ENCODE measurements around the gene RABGGTA. TPM values are rescaled to one million over a fixed set of nuclear protein-coding genes. Genes with fewer than 3 reads are reported as not detected.

The RABGGTA gene
- total and polyA plus RNA-seq, 2 experiments from 2014 or later = 29.3 to 34.9 TPM

DNA sequence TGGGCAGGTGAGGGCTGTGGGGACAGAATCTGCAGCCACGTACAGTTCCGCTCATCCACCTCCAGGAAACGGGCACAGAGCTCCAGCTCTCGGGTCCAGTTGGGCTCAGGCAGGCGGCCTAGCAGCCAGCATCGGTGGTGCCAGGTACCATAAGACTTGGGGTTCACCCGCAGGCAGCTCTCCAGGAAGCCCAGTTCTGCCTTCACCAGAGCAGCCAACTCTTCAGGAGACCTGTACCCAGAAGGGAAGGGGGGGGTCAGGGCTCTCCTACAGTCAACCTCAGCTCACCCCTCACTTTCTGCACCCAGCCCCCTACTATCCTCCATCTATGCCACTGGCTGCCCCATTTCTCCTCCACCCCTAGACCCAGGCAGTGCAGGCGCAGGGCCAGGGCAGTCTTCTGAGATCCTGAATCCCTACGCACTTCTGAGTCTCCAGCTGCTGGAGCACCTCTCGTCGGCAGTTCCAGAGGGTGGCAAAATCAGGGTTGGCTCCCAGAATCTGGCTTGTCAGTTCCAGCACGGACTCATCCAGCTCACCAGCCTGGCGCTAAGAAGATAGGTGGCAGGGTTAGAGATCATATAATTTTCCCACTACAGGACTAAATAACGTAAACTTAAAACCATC lies 1.4 kb downstream of the RABGGTA start:
- Histone ChIP-seq H3K9ac (no peak overlapping the region), H3K4me3 (no peak overlapping the region), H3K79me2 (ENCODE audit: insufficient read depth) (peaks cover 5% of the 10 kb centered on the region; the same call in 1 of the 2 replicates), H3K36me3 (ENCODE audit: low read depth) (no peaks in the 10 kb centered on the region), H3K27me3 (replicated peaks; ENCODE audit: insufficient read depth) (no peaks in the 10 kb centered on the region), H3F3A (ENCODE audit: insufficient read depth) (no peaks in the 10 kb centered on the region), H3K9me3 (ENCODE audit: low read depth) (no peaks in the 10 kb centered on the region), H4K20me1 (ENCODE audit: insufficient read depth) (no peaks in the 10 kb centered on the region), H2AFZ (no peak overlapping the region), H3K4me1 (ENCODE audit: insufficient read depth) (peaks cover 3% of the 10 kb centered on the region; the same call in 1 of the 2 replicates), H3K4me2 (ENCODE audit: unreplicated experiment) (no peak overlapping the region), H3K27ac (no peak overlapping the region), H3K9me2 (ENCODE audit: insufficient read depth) (no peaks in the 10 kb centered on the region)
- WGBS, 2 experiments (ENCODE audit: low coverage in 1 of 2, low lambda C conversion rate in 2 of 2, missing lambda C conversion rate in 2 of 2) = 89 to 91% methylated on average over 14 of the region's 14 CpGs
- DNase-seq = no peak
- TF ChIP-seq EZH2 (IDR thresholded peaks at IDR 0.05; ENCODE audit: insufficient read depth, poor library complexity, severe bottlenecking) (no peak), EZH2phosphoT487 (IDR thresholded peaks at IDR 0.05; ENCODE audit: insufficient read depth, low read depth) (no peak)
- in situ Hi-C loops (cut with MboI) = no loop called here

DNA sequence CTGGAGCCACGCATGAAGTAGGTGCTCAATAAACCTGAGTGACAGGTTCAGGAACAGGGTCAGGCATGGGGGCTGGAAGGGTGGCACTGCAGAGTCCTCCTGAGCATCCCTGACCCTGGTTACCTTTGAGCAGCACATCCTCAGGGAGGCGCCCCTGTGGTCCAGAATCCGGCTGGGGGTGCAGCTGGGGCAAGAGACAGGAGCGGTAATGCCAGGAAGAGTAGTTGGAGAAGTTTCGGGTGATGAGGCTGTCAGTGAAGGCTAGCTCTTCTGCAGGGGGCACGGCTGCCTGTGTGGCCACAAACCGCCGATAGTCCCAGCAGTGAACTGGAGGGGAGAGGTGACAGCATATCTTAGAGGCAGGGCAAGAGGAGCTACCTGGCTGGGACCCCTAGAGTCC lies 2.0 kb downstream of the RABGGTA start:
- in situ Hi-C loops (cut with MboI) = no loop called here
- WGBS, 2 experiments (ENCODE audit: low coverage in 1 of 2, low lambda C conversion rate in 2 of 2, missing lambda C conversion rate in 2 of 2) = 81 to 84% methylated on average over 8 of the region's 8 CpGs
- DNase-seq = no peak

GRCh38 chr14:24268225-24268624 lies 3.2 kb downstream of the RABGGTA start:
- no peak overlapping the region for H2AFZ ChIP-seq
- 87 to 91% methylated on average over 9 of the region's 9 CpGs for WGBS, 2 experiments (ENCODE audit: low coverage in 1 of 2, low lambda C conversion rate in 2 of 2, missing lambda C conversion rate in 2 of 2)
- no peak overlapping the region for H3K9ac ChIP-seq
- H3K27ac ChIP-seq = no peak overlapping the region
- H3K9me2 ChIP-seq (ENCODE audit: insufficient read depth) = no peaks in the 10 kb centered on the region
- H3F3A ChIP-seq (ENCODE audit: insufficient read depth) = no peaks in the 10 kb centered on the region
- H3K79me2 ChIP-seq (ENCODE audit: insufficient read depth) = peaks cover 5% of the 10 kb centered on the region; the same call in 1 of the 2 replicates
- H3K4me3 ChIP-seq = no peak overlapping the region
- H3K27me3 ChIP-seq (replicated peaks; ENCODE audit: insufficient read depth) = no peaks in the 10 kb centered on the region
- no peaks in the 10 kb centered on the region for H3K36me3 ChIP-seq (ENCODE audit: low read depth)
- peaks cover 3% of the 10 kb centered on the region; the same call in 1 of the 2 replicates for H3K4me1 ChIP-seq (ENCODE audit: insufficient read depth)
- TF ChIP-seq EZH2 (IDR thresholded peaks at IDR 0.05; ENCODE audit: insufficient read depth, poor library complexity, severe bottlenecking) = no peak
- no peak for TF ChIP-seq EZH2phosphoT487 (IDR thresholded peaks at IDR 0.05; ENCODE audit: insufficient read depth, low read depth)
- no peaks in the 10 kb centered on the region for H3K9me3 ChIP-seq (ENCODE audit: low read depth)
- no peak for DNase-seq
- no peak overlapping the region for H3K4me2 ChIP-seq (ENCODE audit: unreplicated experiment)
- in situ Hi-C loops (cut with MboI) = no loop called here
- H4K20me1 ChIP-seq (ENCODE audit: insufficient read depth) = no peaks in the 10 kb centered on the region

More for the DNA sequence above, 2.0 kb downstream of the RABGGTA start:
- Histone ChIP-seq H3K27ac (no peak overlapping the region), H3K9me2 (ENCODE audit: insufficient read depth) (no peaks in the 10 kb centered on the region), H3K4me1 (ENCODE audit: insufficient read depth) (peaks cover 3% of the 10 kb centered on the region; the same call in 1 of the 2 replicates), H3K9ac (no peak overlapping the region), H3K36me3 (ENCODE audit: low read depth) (no peaks in the 10 kb centered on the region), H3K27me3 (replicated peaks; ENCODE audit: insufficient read depth) (no peaks in the 10 kb centered on the region), H3K79me2 (ENCODE audit: insufficient read depth) (peaks cover 5% of the 10 kb centered on the region; the same call in 1 of the 2 replicates), H2AFZ (no peak overlapping the region), H3K4me3 (no peak overlapping the region), H4K20me1 (ENCODE audit: insufficient read depth) (no peaks in the 10 kb centered on the region), H3F3A (ENCODE audit: insufficient read depth) (no peaks in the 10 kb centered on the region), H3K9me3 (ENCODE audit: low read depth) (no peaks in the 10 kb centered on the region), H3K4me2 (ENCODE audit: unreplicated experiment) (no peak overlapping the region)
- no peak for TF ChIP-seq EZH2phosphoT487 (IDR thresholded peaks at IDR 0.05; ENCODE audit: insufficient read depth, low read depth)
- TF ChIP-seq EZH2 (IDR thresholded peaks at IDR 0.05; ENCODE audit: insufficient read depth, poor library complexity, severe bottlenecking) = no peak

- Histone ChIP-seq H3K79me2 (ENCODE audit: insufficient read depth) (peaks cover 5% of the 10 kb centered on the region; the same call in 1 of the 2 replicates), H3K4me1 (ENCODE audit: insufficient read depth) (peaks cover 3% of the 10 kb centered on the region; the same call in 1 of the 2 replicates), H3K27me3 (replicated peaks; ENCODE audit: insufficient read depth) (no peaks in the 10 kb centered on the region), H3K4me3 (no peak overlapping the region), H3K27ac (no peak overlapping the region), H4K20me1 (ENCODE audit: insufficient read depth) (no peaks in the 10 kb centered on the region), H3K4me2 (ENCODE audit: unreplicated experiment) (no peak overlapping the region), H3F3A (ENCODE audit: insufficient read depth) (no peaks in the 10 kb centered on the region), H3K9me3 (ENCODE audit: low read depth) (no peaks in the 10 kb centered on the region), H3K9me2 (ENCODE audit: insufficient read depth) (no peaks in the 10 kb centered on the region), H3K36me3 (ENCODE audit: low read depth) (no peaks in the 10 kb centered on the region), H2AFZ (no peak overlapping the region), H3K9ac (no peak overlapping the region)
- no peak for TF ChIP-seq EZH2phosphoT487 (IDR thresholded peaks at IDR 0.05; ENCODE audit: insufficient read depth, low read depth)
- TF ChIP-seq EZH2 (IDR thresholded peaks at IDR 0.05; ENCODE audit: insufficient read depth, poor library complexity, severe bottlenecking) = no peak
- 87 to 94% methylated on average over 9 of the region's 9 CpGs for WGBS, 2 experiments (ENCODE audit: low coverage in 1 of 2, low lambda C conversion rate in 2 of 2, missing lambda C conversion rate in 2 of 2)
- in situ Hi-C loops (cut with MboI) = no loop called here
- DNase-seq = no peak
Observed at GRCh38 chr14:24267516-24267915, 3.9 kb downstream of the RABGGTA start.

Data from GM23248 (cell line).